ENCODE data around the gene PARP8.

DNA sequence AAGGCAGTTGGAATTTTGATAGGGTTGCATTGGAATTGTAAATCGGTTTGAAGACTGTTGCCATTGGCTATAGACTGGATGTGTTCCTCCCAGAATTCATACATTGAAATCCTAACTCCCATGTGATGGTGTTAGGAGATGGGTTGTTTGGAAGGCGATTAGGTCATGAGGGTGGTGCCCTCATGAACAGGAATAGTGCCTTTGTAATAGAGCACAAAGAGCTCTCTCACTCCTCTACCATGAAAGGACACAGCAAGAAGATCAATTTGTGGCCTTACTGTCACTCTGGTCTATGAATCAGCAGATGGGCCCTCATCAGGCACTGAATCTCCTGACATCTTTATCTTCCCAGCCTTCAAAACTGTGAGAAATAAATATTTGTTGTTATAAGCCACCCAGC lies 133.2 kb downstream of the PARP8 start:
- TF ChIP-seq CTCF (IDR thresholded peaks at IDR 0.05), result no peak
- TF ChIP-seq, protein P1, sequence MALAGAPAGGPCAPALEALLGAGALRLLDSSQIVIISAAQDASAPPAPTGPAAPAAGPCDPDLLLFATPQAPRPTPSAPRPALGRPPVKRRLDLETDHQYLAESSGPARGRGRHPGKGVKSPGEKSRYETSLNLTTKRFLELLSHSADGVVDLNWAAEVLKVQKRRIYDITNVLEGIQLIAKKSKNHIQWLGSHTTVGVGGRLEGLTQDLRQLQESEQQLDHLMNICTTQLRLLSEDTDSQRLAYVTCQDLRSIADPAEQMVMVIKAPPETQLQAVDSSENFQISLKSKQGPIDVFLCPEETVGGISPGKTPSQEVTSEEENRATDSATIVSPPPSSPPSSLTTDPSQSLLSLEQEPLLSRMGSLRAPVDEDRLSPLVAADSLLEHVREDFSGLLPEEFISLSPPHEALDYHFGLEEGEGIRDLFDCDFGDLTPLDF (CRISPR knock-in tag; IDR thresholded peaks at IDR 0.05), result no peak
- TF ChIP-seq CREM (CRISPR knock-in tag; IDR thresholded peaks at IDR 0.05), result no peak
- TF ChIP-seq ZSCAN18 (CRISPR knock-in tag; IDR thresholded peaks at IDR 0.05), result no peak
- no peak for TF ChIP-seq MAX (CRISPR knock-in tag; IDR thresholded peaks at IDR 0.05)
- TF ChIP-seq ETV6 (CRISPR knock-in tag; IDR thresholded peaks at IDR 0.05), result no peak
- no peak for TF ChIP-seq ZNF671 (CRISPR knock-in tag; IDR thresholded peaks at IDR 0.05)
- TF ChIP-seq ATF1 (CRISPR knock-in tag; IDR thresholded peaks at IDR 0.05), result no peak
- TF ChIP-seq, protein P2, sequence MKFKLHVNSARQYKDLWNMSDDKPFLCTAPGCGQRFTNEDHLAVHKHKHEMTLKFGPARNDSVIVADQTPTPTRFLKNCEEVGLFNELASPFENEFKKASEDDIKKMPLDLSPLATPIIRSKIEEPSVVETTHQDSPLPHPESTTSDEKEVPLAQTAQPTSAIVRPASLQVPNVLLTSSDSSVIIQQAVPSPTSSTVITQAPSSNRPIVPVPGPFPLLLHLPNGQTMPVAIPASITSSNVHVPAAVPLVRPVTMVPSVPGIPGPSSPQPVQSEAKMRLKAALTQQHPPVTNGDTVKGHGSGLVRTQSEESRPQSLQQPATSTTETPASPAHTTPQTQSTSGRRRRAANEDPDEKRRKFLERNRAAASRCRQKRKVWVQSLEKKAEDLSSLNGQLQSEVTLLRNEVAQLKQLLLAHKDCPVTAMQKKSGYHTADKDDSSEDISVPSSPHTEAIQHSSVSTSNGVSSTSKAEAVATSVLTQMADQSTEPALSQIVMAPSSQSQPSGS (CRISPR knock-in tag; IDR thresholded peaks at IDR 0.05; ENCODE audit: borderline replicate concordance, low read depth), result no peak
- TF ChIP-seq, protein P3, sequence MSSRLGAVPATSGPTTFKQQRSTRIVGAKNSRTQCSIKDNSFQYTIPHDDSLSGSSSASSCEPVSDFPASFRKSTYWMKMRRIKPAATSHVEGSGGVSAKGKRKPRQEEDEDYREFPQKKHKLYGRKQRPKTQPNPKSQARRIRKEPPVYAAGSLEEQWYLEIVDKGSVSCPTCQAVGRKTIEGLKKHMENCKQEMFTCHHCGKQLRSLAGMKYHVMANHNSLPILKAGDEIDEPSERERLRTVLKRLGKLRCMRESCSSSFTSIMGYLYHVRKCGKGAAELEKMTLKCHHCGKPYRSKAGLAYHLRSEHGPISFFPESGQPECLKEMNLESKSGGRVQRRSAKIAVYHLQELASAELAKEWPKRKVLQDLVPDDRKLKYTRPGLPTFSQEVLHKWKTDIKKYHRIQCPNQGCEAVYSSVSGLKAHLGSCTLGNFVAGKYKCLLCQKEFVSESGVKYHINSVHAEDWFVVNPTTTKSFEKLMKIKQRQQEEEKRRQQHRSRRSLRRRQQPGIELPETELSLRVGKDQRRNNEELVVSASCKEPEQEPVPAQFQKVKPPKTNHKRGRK (CRISPR knock-in tag; IDR thresholded peaks at IDR 0.05; ENCODE audit: borderline replicate concordance), result no peak
- TF ChIP-seq USF1 (CRISPR knock-in tag; IDR thresholded peaks at IDR 0.05), result no peak
- TF ChIP-seq GTF2I (CRISPR knock-in tag; conservative IDR thresholded peaks at IDR 0.05), result no peak

All from WTC11 (cell line).